HEK293 (cell line): ENCODE measurements around the gene TADA1.

Source experiments
- CTCF ChIA-PET: fragments of 350-600 bp; formaldehyde crosslinking; extraction: SDS; loops from one replicate; lab custom pipeline; 2021; ENCODE audit warnings: antibody characterized with exemption; lab: Yijun Ruan, JAX
- POLR2A ChIA-PET: fragments of 300-600 bp; formaldehyde crosslinking; extraction: SDS; loops from one replicate; lab custom pipeline; 2020; ENCODE audit warnings: antibody characterized with exemption, inconsistent platforms; lab: Yijun Ruan, JAX
- H3K27ac ChIP-seq: fragments of 200-500 bp; sonication (Bioruptor generic); 2 replicates; pipeline ENCODE4 v1.5.1; 2014; ENCODE audit warnings: low read depth, low read length, control low read depth, inconsistent platforms; ENCODE audit errors: extremely low read depth
- H3K36me3 ChIP-seq, 2 experiments: fragments of 200-500 bp in 1 of 2; sonication (Bioruptor generic) in 1 of 2; 1 replicate in 1 of 2; 2 replicates in 1 of 2; pipeline ENCODE4 v1.5.1; 2014 to 2017; ENCODE audit warnings: inconsistent platforms in 2 of 2, low read length in 2 of 2; ENCODE audit not compliant: control insufficient read depth in 2 of 2, insufficient read depth in 1 of 2
- H3K4me1 ChIP-seq: fragments of 200-500 bp; sonication (Bioruptor generic); 2 replicates; pipeline ENCODE4 v1.5.1; 2014; ENCODE audit warnings: mild to moderate bottlenecking, low read length, inconsistent platforms; ENCODE audit not compliant: control insufficient read depth, insufficient read depth
- H3K4me3 ChIP-seq: 2 replicates; pipeline ENCODE4 v1.5.1; 2011; ENCODE audit warnings: low read depth, mild to moderate bottlenecking, control low read depth, low read length, moderate library complexity
- H3K9me3 ChIP-seq: fragments of 200-500 bp; sonication (Bioruptor generic); 2 replicates; pipeline ENCODE4 v1.5.1; 2014; ENCODE audit warnings: low read depth, low read length, inconsistent platforms; ENCODE audit not compliant: control insufficient read depth, insufficient read depth
- CTCF ChIP-seq: fragments of 450-650 bp; formaldehyde crosslinking; IDR thresholded peaks from 2 replicates; pipeline ENCODE4 v1.5.1; 2016; ENCODE audit warnings: missing biosample characterization, missing genetic modification characterization
- GFI1B ChIP-seq: fragments of 450-650 bp; formaldehyde crosslinking; IDR thresholded peaks from 2 replicates; pipeline ENCODE4 v1.5.1; 2016; ENCODE audit warnings: missing biosample characterization, missing genetic modification characterization
- KLF16 ChIP-seq: fragments of 450-650 bp; formaldehyde crosslinking; IDR thresholded peaks from 2 replicates; pipeline ENCODE4 v1.5.1; 2017; ENCODE audit warnings: missing biosample characterization, missing genetic modification characterization
- KLF8 ChIP-seq: fragments of 450-650 bp; formaldehyde crosslinking; IDR thresholded peaks from 2 replicates; pipeline ENCODE4 v1.5.1; 2016; ENCODE audit warnings: missing biosample characterization, missing genetic modification characterization
- SP7 ChIP-seq: fragments of 450-650 bp; formaldehyde crosslinking; IDR thresholded peaks from 2 replicates; pipeline ENCODE4 v1.5.1; 2016; ENCODE audit warnings: missing biosample characterization, missing genetic modification characterization
- TRIM28 ChIP-seq: IDR thresholded peaks from 2 replicates; pipeline ENCODE4 v1.6.1; 2011; ENCODE audit warnings: low read length, control low read depth, borderline replicate concordance
- TSHZ1 ChIP-seq: fragments of 450-650 bp; formaldehyde crosslinking; IDR thresholded peaks from 2 replicates; pipeline ENCODE4 v1.5.1; 2016; ENCODE audit warnings: missing biosample characterization, missing genetic modification characterization, borderline replicate concordance
- ZBTB17 ChIP-seq: fragments of 450-650 bp; formaldehyde crosslinking; IDR thresholded peaks from 2 replicates; pipeline ENCODE4 v1.5.1; 2016; ENCODE audit warnings: missing biosample characterization, missing genetic modification characterization
- ZBTB8A ChIP-seq: fragments of 450-650 bp; formaldehyde crosslinking; IDR thresholded peaks from 2 replicates; pipeline ENCODE4 v1.5.1; 2016; ENCODE audit warnings: missing biosample characterization, missing genetic modification characterization
- ZEB2 ChIP-seq: fragments of 450-650 bp; formaldehyde crosslinking; IDR thresholded peaks from 2 replicates; pipeline ENCODE4 v1.5.1; 2016; ENCODE audit warnings: missing biosample characterization, missing genetic modification characterization
- ZNF10 ChIP-seq: fragments of 450-650 bp; formaldehyde crosslinking; IDR thresholded peaks from 2 replicates; pipeline ENCODE4 v1.5.1; 2017; ENCODE audit warnings: missing biosample characterization, missing genetic modification characterization
- ZNF140 ChIP-seq: fragments of 450-650 bp; formaldehyde crosslinking; IDR thresholded peaks from 2 replicates; pipeline ENCODE4 v1.5.1; 2016; ENCODE audit warnings: missing biosample characterization, missing genetic modification characterization
- ZNF184 ChIP-seq: fragments of 450-650 bp; IDR thresholded peaks from 2 replicates; pipeline ENCODE4 v1.5.1; 2018; ENCODE audit warnings: missing biosample characterization, mild to moderate bottlenecking, missing genetic modification characterization
- ZNF2 ChIP-seq: fragments of 450-650 bp; formaldehyde crosslinking; IDR thresholded peaks from 2 replicates; pipeline ENCODE4 v1.5.1; 2016; ENCODE audit warnings: missing biosample characterization, missing genetic modification characterization
- ZNF394 ChIP-seq: fragments of 450-650 bp; formaldehyde crosslinking; IDR thresholded peaks from 2 replicates; pipeline ENCODE4 v1.5.1; 2016; ENCODE audit warnings: missing biosample characterization, missing genetic modification characterization, mild to moderate bottlenecking, moderate library complexity, borderline replicate concordance
- ZNF501 ChIP-seq: fragments of 450-650 bp; formaldehyde crosslinking; IDR thresholded peaks from 2 replicates; pipeline ENCODE4 v1.5.1; 2016; ENCODE audit warnings: missing biosample characterization, missing genetic modification characterization
- ZNF623 ChIP-seq: fragments of 450-650 bp; formaldehyde crosslinking; IDR thresholded peaks from 2 replicates; pipeline ENCODE4 v1.5.1; 2016; ENCODE audit warnings: missing biosample characterization, missing genetic modification characterization
- ZNF629 ChIP-seq: fragments of 450-650 bp; formaldehyde crosslinking; IDR thresholded peaks from 2 replicates; pipeline ENCODE4 v1.5.1; 2017; ENCODE audit warnings: missing biosample characterization, missing genetic modification characterization
- ZNF692 ChIP-seq: fragments of 450-650 bp; formaldehyde crosslinking; IDR thresholded peaks from 2 replicates; pipeline ENCODE4 v1.5.1; 2016; ENCODE audit warnings: missing biosample characterization, missing genetic modification characterization
- ZNF768 ChIP-seq: fragments of 450-650 bp; formaldehyde crosslinking; IDR thresholded peaks from 2 replicates; pipeline ENCODE4 v1.5.1; 2018; ENCODE audit warnings: missing biosample characterization, mild to moderate bottlenecking, missing genetic modification characterization
- ZNF791 ChIP-seq: fragments of 450-650 bp; formaldehyde crosslinking; IDR thresholded peaks from 2 replicates; pipeline ENCODE4 v1.5.1; 2016; ENCODE audit warnings: missing biosample characterization, missing genetic modification characterization
- ZSCAN5A ChIP-seq: fragments of 450-650 bp; formaldehyde crosslinking; IDR thresholded peaks from 2 replicates; pipeline ENCODE4 v1.5.1; 2016; ENCODE audit warnings: missing biosample characterization, missing genetic modification characterization
- ZXDB ChIP-seq: fragments of 450-650 bp; formaldehyde crosslinking; IDR thresholded peaks from 2 replicates; pipeline ENCODE4 v1.5.1; 2016; ENCODE audit warnings: missing biosample characterization, missing genetic modification characterization

The TADA1 gene

GRCh38 chr1:166911624-166912023 is 35.6 kb upstream of the TADA1 start:
- H3K4me3 ChIP-seq = no peak overlapping the region
- POLR2A ChIA-PET = no interaction called here

GRCh38 chr1:166910396-166910994 is 34.4 kb upstream of the TADA1 start:
- ChIA-PET CTCF (interaction anchor here (0.6 to 18.5 kb wide), 59 partner anchors 8 to 643 kb away, joined by 3 to 702 read pairs (median 4); partner anchors contain the start of genes CREG1 and TADA1), POLR2A (interaction anchor here (0.5 to 1.4 kb wide), 3 partner anchors 144 to 310 kb away, joined by 3 to 8 read pairs (median 4); partner anchors contain the start of gene POU2F1)
- no peaks in the 10 kb centered on the region for H3K9me3 ChIP-seq
- no peak overlapping the region for H3K27ac ChIP-seq
- H3K36me3 ChIP-seq = no peaks in the 10 kb centered on the region
- no peak overlapping the region for H3K4me3 ChIP-seq
- no peaks in the 10 kb centered on the region for H3K4me1 ChIP-seq
- TF ChIP-seq TSHZ1 (tag by site-specific recombination) (no peak), GFI1B (tag by site-specific recombination) (no peak), ZNF501 (tag by site-specific recombination) (0 out of 2 replicates have a peak, but pooled peaks have one; percentile 44), ZEB2 (peak; percentile 45; the same call in 1 of the 2 replicates), ZBTB17 (tag by site-specific recombination) (0 out of 2 replicates have a peak, but pooled peaks have one; percentile 14), ZNF10 (tag by site-specific recombination) (peak; percentile 90), ZNF623 (tag by site-specific recombination) (no peak), ZNF184 (tag by site-specific recombination) (peak; percentile 61), SP7 (tag by site-specific recombination) (peak; percentile 37; the same call in 1 of the 2 replicates), ZNF791 (tag by site-specific recombination) (no peak), ZBTB8A (tag by site-specific recombination) (peak; percentile 21; the same call in 1 of the 2 replicates), CTCF (tag by site-specific recombination) (peak; percentile 48; the same call in 1 of the 2 replicates), TRIM28 (no peak), KLF8 (tag by site-specific recombination) (0 out of 2 replicates have a peak, but pooled peaks have one; percentile 15), ZNF629 (tag by site-specific recombination) (0 out of 2 replicates have a peak, but pooled peaks have one; percentile 23), ZNF394 (tag by site-specific recombination) (peak; percentile 67; the same call in 1 of the 2 replicates), ZNF692 (tag by site-specific recombination) (peak; percentile 19; the same call in 1 of the 2 replicates)

More at GRCh38 chr1:166911624-166912023, 35.6 kb upstream of the TADA1 start:
- H3K9me3 ChIP-seq = no peaks in the 10 kb centered on the region
- CTCF ChIA-PET = interaction anchor here (0.6 to 18.5 kb wide), 10 partner anchors 11 to 1688 kb away, joined by 3 to 702 read pairs (median 4); no protein-coding TSS in a partner anchor
- 0 out of 2 replicates have a peak, but pooled peaks have one; percentile 21 for TF ChIP-seq ZXDB (tag by site-specific recombination)
- no peak for TF ChIP-seq ZNF2 (tag by site-specific recombination)
- peak; percentile 55; the same call in 1 of the 2 replicates for TF ChIP-seq ZSCAN5A (tag by site-specific recombination)
- no peak for TF ChIP-seq ZNF768 (tag by site-specific recombination)
- no peak for TF ChIP-seq KLF16 (tag by site-specific recombination)
- TF ChIP-seq ZNF692 (tag by site-specific recombination) = no peak
- no peak for TF ChIP-seq ZNF140 (tag by site-specific recombination)
- H3K36me3 ChIP-seq = no peaks in the 10 kb centered on the region
- no peak overlapping the region for H3K27ac ChIP-seq
- H3K4me1 ChIP-seq = no peaks in the 10 kb centered on the region
